A673 (cell line): ENCODE data around the gene ADGRL4. TPM values are rescaled to one million over a fixed set of nuclear protein-coding genes. Genes with fewer than 3 reads are reported as not detected.

Experiments used
- BruUV-seq: library from RNA; stranded (reverse); fragments of 400-500 nt; replicated peaks from 2 replicates; lab custom pipeline; 2021; lab: Mats Ljungman, UMichigan
- CTCF ChIA-PET: fragments of 300-600 bp; sonication (Branson Sonifier 250); formaldehyde crosslinking; loops from one replicate; lab custom pipeline; 2022; ENCODE audit warnings: antibody characterized with exemption; lab: Charles Lee
- POLR2A ChIA-PET: fragments of 300-600 bp; sonication (Branson Sonifier 250); formaldehyde crosslinking; loops from one replicate; lab custom pipeline; 2022; ENCODE audit warnings: antibody characterized with exemption; ENCODE audit not compliant: low non-redundant PET; lab: Charles Lee
- DNase-seq: peaks from one replicate; pipeline ENCODE4 v3.0.0-alpha.2; 2015; ENCODE audit warnings: low spot score
- H3K27ac ChIP-seq: fragments of 200-600 bp; sonication (generic); 2 replicates; pipeline ENCODE4 v1.5.1; 2016; ENCODE audit warnings: mixed run types, low read depth, mild to moderate bottlenecking, mixed read lengths, antibody characterized with exemption, low read length; ENCODE audit not compliant: poor library complexity, severe bottlenecking
- H3K27me3 ChIP-seq: fragments of 200-600 bp; sonication (generic); replicated peaks from 2 replicates; pipeline ENCODE4 v1.6.1; 2017; ENCODE audit warnings: mixed run types, low read depth, mild to moderate bottlenecking, mixed read lengths, antibody characterized with exemption, low read length; ENCODE audit not compliant: insufficient read depth, poor library complexity
- H3K36me3 ChIP-seq: fragments of 200-600 bp; sonication (generic); 2 replicates; pipeline ENCODE4 v1.6.1; 2016; ENCODE audit warnings: mixed run types, mild to moderate bottlenecking, mixed read lengths, antibody characterized with exemption, low read length; ENCODE audit not compliant: insufficient read depth, poor library complexity, severe bottlenecking
- H3K4me1 ChIP-seq: fragments of 200-600 bp; sonication (generic); 2 replicates; pipeline ENCODE4 v1.6.1; 2017; ENCODE audit warnings: mixed run types, mild to moderate bottlenecking, mixed read lengths, antibody characterized with exemption, low read length; ENCODE audit not compliant: insufficient read depth, poor library complexity, severe bottlenecking
- H3K4me3 ChIP-seq: fragments of 200-600 bp; sonication (generic); 2 replicates; pipeline ENCODE4 v1.5.1; 2016; ENCODE audit warnings: low read depth, mixed run types, mild to moderate bottlenecking, mixed read lengths, low read length; ENCODE audit not compliant: poor library complexity, severe bottlenecking
- H3K9me3 ChIP-seq: fragments of 200-600 bp; sonication (generic); 2 replicates; pipeline ENCODE4 v1.6.1; 2016; ENCODE audit warnings: mixed run types, low read depth, mild to moderate bottlenecking, mixed read lengths, antibody characterized with exemption, low read length; ENCODE audit not compliant: poor library complexity, severe bottlenecking
- EZH2 ChIP-seq: fragments of 200-600 bp; sonication (generic); IDR thresholded peaks from 2 replicates; pipeline ENCODE4 v1.6.1; 2017; ENCODE audit warnings: borderline replicate concordance, low read depth, mild to moderate bottlenecking, mixed read lengths, antibody characterized with exemption, low read length; ENCODE audit not compliant: poor library complexity, severe bottlenecking
- intact Hi-C: fragments of 100-400 bp; cut with micrococcal nuclease; formaldehyde crosslinking; loops from one replicate; pipeline ENCODE4 v1.10.0; 2022; ENCODE audit not compliant: unreplicated experiment
- total RNA-seq: library from RNA; stranded (reverse); gene quantifications from 2 replicates; pipeline ENCODE4 v1.2.3, GENCODE V29; 2021
- TF ChIP-seq, protein P1 (sequence below): fragments of 300-800, 200-600 bp; sonication (generic); conservative IDR thresholded peaks from 2 replicates; pipeline ENCODE4 v1.5.1; 2017; ENCODE audit warnings: low read depth, mild to moderate bottlenecking, antibody characterized with exemption, low read length, moderate library complexity, mixed read lengths

The ADGRL4 gene
- total RNA-seq, 1 experiment from 2014 or later = not detected

DNA sequence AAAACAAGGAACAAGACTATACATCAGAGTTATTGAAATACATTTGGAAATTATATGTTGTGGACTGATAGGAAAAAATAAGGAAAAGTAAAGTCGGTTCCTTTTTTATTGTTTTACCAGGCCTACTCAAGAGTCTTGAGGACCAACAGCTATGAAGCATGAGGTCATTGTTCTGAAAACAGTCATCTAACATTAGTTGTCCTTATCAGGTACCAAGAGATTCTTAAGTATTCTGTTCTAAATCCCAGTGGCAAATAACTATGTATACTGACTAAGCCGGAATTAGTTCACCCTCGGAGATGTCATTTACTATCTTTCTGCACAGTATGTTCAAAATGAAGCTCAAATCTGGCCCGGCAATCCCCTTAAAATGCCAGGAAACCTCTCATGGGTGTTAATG is 585 bp downstream of the ADGRL4 start:
- TF ChIP-seq EZH2 = no peak
- TF ChIP-seq, protein P1, sequence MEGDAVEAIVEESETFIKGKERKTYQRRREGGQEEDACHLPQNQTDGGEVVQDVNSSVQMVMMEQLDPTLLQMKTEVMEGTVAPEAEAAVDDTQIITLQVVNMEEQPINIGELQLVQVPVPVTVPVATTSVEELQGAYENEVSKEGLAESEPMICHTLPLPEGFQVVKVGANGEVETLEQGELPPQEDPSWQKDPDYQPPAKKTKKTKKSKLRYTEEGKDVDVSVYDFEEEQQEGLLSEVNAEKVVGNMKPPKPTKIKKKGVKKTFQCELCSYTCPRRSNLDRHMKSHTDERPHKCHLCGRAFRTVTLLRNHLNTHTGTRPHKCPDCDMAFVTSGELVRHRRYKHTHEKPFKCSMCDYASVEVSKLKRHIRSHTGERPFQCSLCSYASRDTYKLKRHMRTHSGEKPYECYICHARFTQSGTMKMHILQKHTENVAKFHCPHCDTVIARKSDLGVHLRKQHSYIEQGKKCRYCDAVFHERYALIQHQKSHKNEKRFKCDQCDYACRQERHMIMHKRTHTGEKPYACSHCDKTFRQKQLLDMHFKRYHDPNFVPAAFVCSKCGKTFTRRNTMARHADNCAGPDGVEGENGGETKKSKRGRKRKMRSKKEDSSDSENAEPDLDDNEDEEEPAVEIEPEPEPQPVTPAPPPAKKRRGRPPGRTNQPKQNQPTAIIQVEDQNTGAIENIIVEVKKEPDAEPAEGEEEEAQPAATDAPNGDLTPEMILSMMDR = no peak
- no peak overlapping the region for H3K27ac ChIP-seq
- no peaks in the 10 kb centered on the region for H3K36me3 ChIP-seq
- no TSS peak for BruUV-seq
- H3K4me3 ChIP-seq = no peak overlapping the region
- H3K4me1 ChIP-seq = no peaks in the 10 kb centered on the region
- ChIA-PET CTCF (no interaction called here), POLR2A (no interaction called here)
- H3K27me3 ChIP-seq = no peaks in the 10 kb centered on the region
- no peaks in the 10 kb centered on the region for H3K9me3 ChIP-seq
- intact Hi-C loops = no loop called here
- DNase-seq = no peak

DNA sequence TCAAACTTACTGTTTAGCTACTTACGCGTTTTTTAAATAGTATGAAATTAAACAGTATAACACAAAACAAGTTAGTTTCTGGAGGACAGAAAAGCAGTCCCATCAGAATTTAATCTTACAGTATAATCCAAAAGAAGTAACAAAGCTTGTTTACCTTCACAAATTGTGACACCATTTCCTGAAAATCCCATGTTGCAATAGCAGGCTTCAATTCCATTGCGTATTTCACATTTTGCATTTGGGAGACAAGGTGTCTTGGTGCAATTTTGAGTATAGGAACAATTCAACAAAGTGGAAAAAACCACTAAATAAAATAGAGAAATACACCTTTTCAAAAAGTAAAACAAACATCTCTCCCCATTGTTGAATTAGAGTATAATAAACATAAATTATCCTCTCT is 1.6 kb downstream of the ADGRL4 start:
- H3K9me3 ChIP-seq = no peaks in the 10 kb centered on the region
- ChIA-PET CTCF (no interaction called here), POLR2A (interaction anchor here (0.6 kb wide), 1 partner anchor 261 kb away, joined by 3 read pairs; no protein-coding TSS in a partner anchor)
- no peak for DNase-seq
- intact Hi-C loops = no loop called here
- H3K27ac ChIP-seq = no peak overlapping the region
- H3K27me3 ChIP-seq = no peaks in the 10 kb centered on the region
- BruUV-seq = no TSS peak
- TF ChIP-seq, protein P1 = no peak
- TF ChIP-seq EZH2 = no peak
- H3K4me3 ChIP-seq = no peak overlapping the region
- H3K36me3 ChIP-seq = no peaks in the 10 kb centered on the region
- H3K4me1 ChIP-seq = no peaks in the 10 kb centered on the region

DNA sequence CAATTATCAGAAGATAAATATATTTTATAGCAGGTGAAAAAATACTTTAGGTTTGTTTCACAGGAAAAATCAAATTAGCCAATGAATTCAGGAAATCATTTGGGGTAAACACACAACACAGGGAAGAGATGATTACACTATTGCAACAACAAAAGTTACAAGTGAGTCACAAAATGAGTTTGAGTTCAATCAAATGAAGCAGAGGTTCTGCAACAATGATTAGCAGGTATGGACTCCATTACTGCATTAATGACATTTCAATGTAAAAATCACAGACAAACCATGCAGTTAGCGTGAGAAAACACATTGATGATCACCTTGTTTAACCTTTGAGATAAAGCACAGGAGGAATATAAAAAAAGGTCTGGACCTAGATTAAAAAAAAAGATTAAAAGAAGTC is 9.7 kb downstream of the ADGRL4 start:
- DNase-seq = no peak
- TF ChIP-seq EZH2 = no peak
- TF ChIP-seq, protein P1 = no peak
- no peak overlapping the region for H3K27ac ChIP-seq
- no TSS peak for BruUV-seq
- H3K36me3 ChIP-seq = no peaks in the 10 kb centered on the region
- H3K27me3 ChIP-seq = no peaks in the 10 kb centered on the region
- intact Hi-C loops = no loop called here
- no peak overlapping the region for H3K4me3 ChIP-seq
- POLR2A ChIA-PET = no interaction called here
- CTCF ChIA-PET = no interaction called here
- H3K4me1 ChIP-seq = no peaks in the 10 kb centered on the region
- no peaks in the 10 kb centered on the region for H3K9me3 ChIP-seq
